Caco-2 (cell line): Measurements from ENCODE around the gene ZNF438. TPM values are rescaled to one million over a fixed set of nuclear protein-coding genes. Genes with fewer than 3 reads are reported as not detected.

Experiments
- BruUV-seq: library from RNA; stranded (reverse); fragments of 400-500 nt; replicated peaks from 2 replicates; lab custom pipeline; 2021; lab: Mats Ljungman, UMichigan
- CTCF ChIA-PET: fragments of 300-600 bp; sonication (Branson Sonifier 250); formaldehyde crosslinking; loops from one replicate; lab custom pipeline; 2022; ENCODE audit warnings: antibody characterized with exemption; lab: Charles Lee
- POLR2A ChIA-PET: fragments of 300-600 bp; sonication (Branson Sonifier 250); formaldehyde crosslinking; loops from one replicate; lab custom pipeline; 2022; ENCODE audit warnings: antibody characterized with exemption; lab: Charles Lee
- DNase-seq, 2 experiments: peaks; one replicate each; pipeline versions ENCODE4 v3.0.0 to v3.0.0-alpha.2; 2020 to 2022
- H3K27me3 ChIP-seq: replicated peaks from 2 replicates; pipeline ENCODE4 v1.6.0; 2011; ENCODE audit warnings: low read length; ENCODE audit not compliant: control insufficient read depth, insufficient read depth
- H3K36me3 ChIP-seq: 2 replicates; pipeline ENCODE4 v1.5.1; 2011; ENCODE audit warnings: low read length; ENCODE audit not compliant: control insufficient read depth, insufficient read depth
- H3K4me1 ChIP-seq: fragments of 250-450 bp; sonication (Bioruptor Pico); 2 replicates; pipeline ENCODE4 v1.5.1; 2020; ENCODE audit warnings: mild to moderate bottlenecking
- H3K4me3 ChIP-seq: 2 replicates; pipeline ENCODE4 v1.5.1; 2011; ENCODE audit warnings: low read depth, mild to moderate bottlenecking, control low read depth, low read length
- H3K9me3 ChIP-seq: fragments of 250-450 bp; sonication (Bioruptor Pico); 2 replicates; pipeline ENCODE4 v1.5.1; 2020; ENCODE audit warnings: mild to moderate bottlenecking, moderate library complexity
- H3K27ac Mint-ChIP-seq: one replicate; pipeline ENCODE4 v1.8.0; 2022; ENCODE audit warnings: mixed read lengths; ENCODE audit not compliant: unreplicated experiment
- H3K27me3 Mint-ChIP-seq: one replicate; pipeline ENCODE4 v1.8.0; 2022; ENCODE audit warnings: mixed read lengths; ENCODE audit not compliant: insufficient read depth, unreplicated experiment
- H3K36me3 Mint-ChIP-seq: one replicate; pipeline ENCODE4 v1.8.0; 2022; ENCODE audit warnings: mild to moderate bottlenecking, mixed read lengths; ENCODE audit not compliant: insufficient read depth, unreplicated experiment
- H3K4me1 Mint-ChIP-seq: one replicate; pipeline ENCODE4 v1.8.0; 2022; ENCODE audit warnings: low read depth, mixed read lengths; ENCODE audit not compliant: unreplicated experiment
- H3K4me3 Mint-ChIP-seq: one replicate; pipeline ENCODE4 v1.8.0; 2022; ENCODE audit warnings: mild to moderate bottlenecking, moderate library complexity, mixed read lengths; ENCODE audit not compliant: unreplicated experiment
- H3K9me3 Mint-ChIP-seq: one replicate; pipeline ENCODE4 v1.8.0; 2022; ENCODE audit warnings: mixed read lengths; ENCODE audit not compliant: unreplicated experiment
- CTCF ChIP-seq, 2 experiments: fragments of 200-600 bp in 1 of 2; IDR thresholded peaks; 1 replicate in 1 of 2; 2 replicates in 1 of 2; pipeline versions ENCODE4 v1.5.1 to v1.8.0; 2011 to 2022; ENCODE audit warnings: antibody characterized with exemption in 1 of 2, control low read depth in 1 of 2, inconsistent platforms in 1 of 2, low read depth in 1 of 2, low read length in 1 of 2, mild to moderate bottlenecking in 1 of 2, moderate library complexity in 1 of 2; ENCODE audit not compliant: insufficient read depth in 1 of 2, severe bottlenecking in 1 of 2, unreplicated experiment in 1 of 2
- intact Hi-C: fragments of 100-400 bp; cut with micrococcal nuclease; formaldehyde crosslinking; loops from one replicate; pipeline ENCODE4 v1.10.0; 2022; ENCODE audit not compliant: unreplicated experiment
- total RNA-seq: library from RNA; stranded (reverse); gene quantifications from 2 replicates; pipeline ENCODE4 v1.2.3, GENCODE V29; 2022

The ZNF438 gene
- total RNA-seq, 1 experiment from 2014 or later, result 1.00 TPM

GRCh38 chr10:31055573-31056251 is 24.0 kb upstream of the ZNF438 start:
- peaks cover 5% of the 10 kb centered on the region for H3K27me3 Mint-ChIP-seq
- H3K4me1 ChIP-seq, result no peaks in the 10 kb centered on the region
- CTCF ChIA-PET, result no interaction called here
- POLR2A ChIA-PET, result no interaction called here
- H3K4me3 ChIP-seq, result no peak overlapping the region
- no peak for TF ChIP-seq CTCF (IDR thresholded peaks at IDR 0.05; ENCODE audit: insufficient read depth in 1 of 2, low read depth in 1 of 2, low read length in 1 of 2, severe bottlenecking in 1 of 2, unreplicated experiment in 1 of 2)
- H3K4me3 Mint-ChIP-seq, result no peak overlapping the region
- H3K27ac Mint-ChIP-seq, result no peak overlapping the region
- BruUV-seq, result no TSS peak
- H3K36me3 Mint-ChIP-seq, result no peaks in the 10 kb centered on the region
- intact Hi-C loops, result no loop called here
- peaks cover 13% of the 10 kb centered on the region; the same call in 1 of the 2 replicates for H3K9me3 ChIP-seq
- no peak for DNase-seq
- no peaks in the 10 kb centered on the region for H3K9me3 Mint-ChIP-seq
- no peaks in the 10 kb centered on the region for H3K36me3 ChIP-seq
- H3K27me3 ChIP-seq, result no peaks in the 10 kb centered on the region
- H3K4me1 Mint-ChIP-seq, result no peaks in the 10 kb centered on the region

GRCh38 chr10:31051703-31052102 is 20.0 kb upstream of the ZNF438 start:
- no peaks in the 10 kb centered on the region for H3K4me1 Mint-ChIP-seq
- no peaks in the 10 kb centered on the region for H3K36me3 Mint-ChIP-seq
- H3K27ac Mint-ChIP-seq, result no peak overlapping the region
- H3K27me3 Mint-ChIP-seq, result peaks cover 7% of the 10 kb centered on the region
- Histone ChIP-seq H3K9me3 (peaks cover 13% of the 10 kb centered on the region; the same call in 1 of the 2 replicates), H3K4me3 (no peak overlapping the region), H3K27me3 (no peaks in the 10 kb centered on the region), H3K4me1 (no peaks in the 10 kb centered on the region), H3K36me3 (no peaks in the 10 kb centered on the region)
- no peak for TF ChIP-seq CTCF (IDR thresholded peaks at IDR 0.05; ENCODE audit: insufficient read depth in 1 of 2, low read depth in 1 of 2, low read length in 1 of 2, severe bottlenecking in 1 of 2, unreplicated experiment in 1 of 2)
- no TSS peak for BruUV-seq
- DNase-seq, result no peak
- H3K9me3 Mint-ChIP-seq, result no peaks in the 10 kb centered on the region
- no peak overlapping the region for H3K4me3 Mint-ChIP-seq
- CTCF ChIA-PET, result no interaction called here
- POLR2A ChIA-PET, result no interaction called here
- intact Hi-C loops, result no loop called here

GRCh38 chr10:31042670-31043069 is 11.0 kb upstream of the ZNF438 start:
- no TSS peak for BruUV-seq
- TF ChIP-seq CTCF (IDR thresholded peaks at IDR 0.05; ENCODE audit: insufficient read depth in 1 of 2, low read depth in 1 of 2, low read length in 1 of 2, severe bottlenecking in 1 of 2, unreplicated experiment in 1 of 2), result no peak
- Mint-ChIP-seq H3K36me3 (no peaks in the 10 kb centered on the region), H3K27ac (no peak overlapping the region), H3K27me3 (peaks cover 23% of the 10 kb centered on the region), H3K9me3 (no peaks in the 10 kb centered on the region), H3K4me3 (no peak overlapping the region), H3K4me1 (no peaks in the 10 kb centered on the region)
- Histone ChIP-seq H3K4me1 (no peaks in the 10 kb centered on the region), H3K27me3 (no peaks in the 10 kb centered on the region), H3K4me3 (no peak overlapping the region), H3K9me3 (no peaks in the 10 kb centered on the region), H3K36me3 (no peaks in the 10 kb centered on the region)
- ChIA-PET CTCF (no interaction called here), POLR2A (interaction anchor here (0.7 kb wide), 1 partner anchor 411 kb away, joined by 7 read pairs; no protein-coding TSS in a partner anchor)
- intact Hi-C loops, result no loop called here
- no peak for DNase-seq
